Stimulated activated CD8-positive, alpha-beta memory T cell treated with anti-CD3 and anti-CD28 coated beads, Interleukin-4, amount 100 ng/mL, for 48 hours (primary cell): Measurements from ENCODE around the gene SATL1.
"Not testable (repeated sequence)": the region's sequence is repeated elsewhere in the genome, so short reads cannot be mapped to it uniquely, and the experiment has no call there.

Source experiments
- DNase-seq: peaks from one replicate; pipeline ENCODE4 v3.0.0-alpha.2; 2020

SATL1 gene, protein sequence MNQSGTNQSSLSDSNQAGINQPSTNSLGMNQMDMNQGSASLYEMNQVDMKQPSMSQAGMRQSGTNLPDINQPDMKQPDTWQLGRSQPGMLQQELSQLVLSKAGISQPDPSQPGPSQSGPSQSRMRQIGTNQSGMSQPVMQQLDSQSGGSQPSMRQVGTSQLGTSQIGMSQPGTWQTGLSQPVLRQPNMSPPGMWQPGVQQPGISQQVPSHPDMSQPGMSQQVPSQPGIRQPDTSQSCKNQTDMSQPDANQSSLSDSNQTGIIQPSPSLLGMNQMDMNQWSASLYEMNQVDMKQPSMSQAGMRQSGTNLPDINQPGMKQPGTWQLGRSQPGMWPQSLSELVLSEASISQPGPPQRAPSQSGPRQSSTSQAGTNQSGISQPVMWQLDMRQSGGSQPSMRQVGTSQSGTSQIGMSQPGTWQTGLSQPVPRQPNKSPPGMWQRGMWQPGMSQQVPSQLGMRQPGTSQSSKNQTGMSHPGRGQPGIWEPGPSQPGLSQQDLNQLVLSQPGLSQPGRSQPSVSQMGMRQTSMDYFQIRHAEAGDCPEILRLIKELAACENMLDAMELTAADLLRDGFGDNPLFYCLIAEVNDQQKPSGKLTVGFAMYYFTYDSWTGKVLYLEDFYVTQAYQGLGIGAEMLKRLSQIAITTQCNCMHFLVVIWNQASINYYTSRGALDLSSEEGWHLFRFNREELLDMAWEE

DNA sequence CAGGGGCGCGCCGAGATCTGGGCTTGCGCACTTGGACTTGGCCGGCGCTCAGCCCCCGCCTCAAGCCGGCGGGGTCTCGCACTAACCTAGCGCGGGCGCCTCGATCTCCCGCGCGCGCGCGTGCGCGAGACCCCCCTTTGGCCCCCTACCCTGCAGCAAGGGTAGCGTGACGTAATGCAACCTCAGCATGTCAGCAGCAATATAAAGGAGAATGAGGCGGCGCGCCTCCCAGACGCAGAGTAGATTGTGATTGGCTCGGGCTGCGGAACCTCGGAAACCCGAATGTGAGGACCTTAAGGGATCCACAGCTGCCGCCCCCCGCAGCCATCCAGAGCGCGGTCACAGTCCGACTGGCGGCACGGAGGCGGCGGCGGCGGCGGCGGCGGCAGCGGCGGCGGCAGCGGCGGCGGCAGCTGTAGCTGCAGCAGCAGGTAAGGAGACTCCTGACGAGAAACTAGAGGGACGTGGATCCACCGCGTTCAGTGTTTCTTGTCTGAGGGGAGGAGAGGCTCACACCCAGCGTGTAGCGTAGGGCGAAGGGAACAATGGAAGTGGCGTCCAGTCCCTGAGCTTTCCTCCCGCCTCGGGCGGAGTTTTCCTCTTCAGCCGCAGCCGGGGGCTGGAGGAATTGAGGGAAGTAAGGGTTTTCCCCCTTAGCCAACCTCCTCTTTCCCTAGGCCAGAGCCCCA lies at the start of gene SATL1, which contains the start of gene ZNF711:
Gene SATL1, minus strand, starts transcription at position 19 of the 689 bp plus-strand sequence. CDS start 134,811 bp downstream, outside the sequence.
Gene ZNF711, plus strand, starts transcription at position 231 of the 689 bp plus-strand sequence. CDS start 3,582 bp downstream, outside the sequence.
- DNase-seq: peak; percentile 27

DNA sequence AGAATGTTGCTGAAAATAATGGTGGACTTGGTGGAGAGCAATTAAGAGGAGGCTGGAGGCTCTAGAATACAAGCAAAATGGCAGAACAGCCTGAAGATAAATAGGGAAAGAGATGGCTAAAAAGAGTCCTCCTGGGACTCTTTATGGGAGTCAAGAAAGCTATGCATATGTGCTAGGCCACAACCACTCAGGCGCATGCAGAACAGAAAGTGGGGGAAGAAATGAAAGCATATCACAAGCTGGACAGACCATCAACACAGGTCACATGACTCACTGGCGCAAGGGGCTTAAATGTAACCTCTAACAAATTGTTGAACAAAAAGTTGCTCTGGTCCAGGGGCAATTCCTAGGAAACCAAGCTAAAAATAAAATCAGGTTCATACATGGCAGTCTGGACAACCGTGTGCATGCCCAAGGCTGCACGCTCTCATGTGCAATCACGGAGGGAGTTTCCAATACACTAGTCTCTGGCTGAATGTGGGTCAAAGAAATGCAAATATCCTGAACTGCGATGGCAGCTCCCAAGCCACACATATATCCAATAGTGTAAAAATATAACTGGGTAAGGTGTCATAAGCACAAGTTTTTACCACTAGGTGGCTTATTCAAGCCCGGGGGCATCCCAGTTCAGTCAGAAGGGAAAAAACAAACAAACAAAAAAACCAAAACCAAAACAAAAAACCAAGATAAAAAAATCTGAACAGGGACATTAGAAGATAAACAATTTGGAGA lies 45.6 kb upstream of the SATL1 start:
- DNase-seq: no peak

DNA sequence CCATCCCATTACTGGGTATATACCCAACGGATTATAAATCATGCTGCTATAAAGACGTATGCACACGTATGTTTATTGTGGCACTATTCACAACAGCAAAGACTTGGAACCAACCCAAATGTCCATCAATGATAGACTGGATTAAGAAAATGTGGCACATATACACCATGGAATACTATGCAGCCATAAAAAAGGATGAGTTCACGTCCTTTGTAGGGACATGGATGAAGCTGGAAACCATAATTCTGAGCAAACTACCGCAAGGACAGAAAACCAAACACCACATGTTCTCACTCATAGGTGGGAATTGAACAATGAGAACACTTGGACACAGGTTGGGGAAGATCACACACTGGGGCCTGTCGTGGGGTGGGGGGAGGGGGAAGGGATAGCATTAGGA lies 41.7 kb upstream of the SATL1 start:
- DNase-seq: not testable (repeated sequence)

DNA sequence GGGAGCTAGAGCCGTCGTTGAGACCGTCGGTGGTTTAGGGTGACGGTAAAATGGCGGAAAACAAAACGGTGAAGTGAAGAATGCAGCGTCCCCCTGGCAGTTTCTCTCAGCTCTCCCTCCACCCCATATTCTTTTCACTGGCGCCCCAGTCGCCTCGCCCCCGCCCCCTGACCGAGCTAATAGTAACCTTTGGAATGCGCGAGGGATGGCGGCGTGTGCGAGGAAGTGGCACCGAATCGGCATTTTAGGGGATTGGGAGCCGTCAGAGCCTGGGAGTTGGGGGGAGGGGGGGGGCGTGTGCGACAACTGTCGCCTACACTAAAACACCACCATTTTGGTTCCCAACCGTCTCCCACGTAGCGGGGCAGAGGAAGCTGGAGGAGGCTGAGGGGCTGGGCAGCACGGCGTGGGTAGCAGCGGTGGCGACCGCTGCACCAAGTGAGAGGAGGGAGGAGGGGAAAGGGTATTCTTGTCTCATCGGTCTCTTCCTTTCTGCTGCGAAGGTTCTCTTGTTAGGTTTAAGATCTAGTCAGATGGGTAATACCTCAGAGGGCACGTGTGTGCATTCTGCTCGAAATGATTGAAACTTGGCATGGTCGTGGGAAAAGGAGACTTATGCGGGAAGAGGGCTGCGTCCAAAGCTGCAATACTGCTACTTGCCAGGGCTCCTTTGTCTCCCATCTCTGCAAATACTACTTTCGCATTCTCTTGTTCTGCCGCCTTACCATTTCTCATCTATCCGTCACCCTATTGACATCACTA lies 1.1 kb upstream of the SATL1 start:
- DNase-seq: peak; percentile 21

DNA sequence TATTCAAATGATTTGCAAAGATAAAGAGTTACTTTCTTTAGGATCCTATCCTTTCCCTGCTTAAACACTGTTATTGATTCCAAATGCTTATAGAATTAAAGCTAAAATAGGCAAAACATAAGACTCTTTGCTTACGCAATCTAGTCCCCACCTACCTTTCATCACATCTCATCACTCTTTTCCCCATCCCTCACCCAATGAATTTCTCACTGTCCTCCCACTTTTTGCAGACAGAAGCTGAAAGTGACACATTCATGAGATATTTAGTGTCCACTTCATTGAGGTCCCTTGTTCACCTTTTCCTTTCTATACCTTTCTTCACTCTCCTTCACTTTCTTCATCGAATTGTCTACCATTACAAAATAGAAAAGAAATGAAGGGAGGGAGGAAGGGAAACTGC lies 424 bp downstream of the SATL1 start:
- no peak for DNase-seq

DNA sequence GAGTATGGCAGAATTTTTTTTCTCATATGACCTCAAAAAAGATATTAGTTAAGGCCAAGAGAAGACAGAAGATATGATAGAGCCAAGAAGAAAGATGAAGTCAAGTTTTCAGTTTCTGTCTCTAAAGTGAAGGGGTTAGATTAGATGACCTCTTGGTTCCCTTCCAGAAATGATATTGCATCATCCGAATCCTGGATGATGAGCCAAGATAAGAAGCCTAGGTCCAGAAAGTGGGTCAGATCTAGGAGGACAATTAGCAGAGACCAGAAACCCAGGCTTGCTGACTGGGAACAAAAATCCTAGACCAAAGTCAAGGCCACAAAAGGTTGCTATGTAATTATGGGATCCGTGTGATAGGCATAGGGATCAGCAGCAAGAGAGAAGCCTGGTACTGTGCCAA lies 20.2 kb downstream of the SATL1 start:
- DNase-seq: no peak

DNA sequence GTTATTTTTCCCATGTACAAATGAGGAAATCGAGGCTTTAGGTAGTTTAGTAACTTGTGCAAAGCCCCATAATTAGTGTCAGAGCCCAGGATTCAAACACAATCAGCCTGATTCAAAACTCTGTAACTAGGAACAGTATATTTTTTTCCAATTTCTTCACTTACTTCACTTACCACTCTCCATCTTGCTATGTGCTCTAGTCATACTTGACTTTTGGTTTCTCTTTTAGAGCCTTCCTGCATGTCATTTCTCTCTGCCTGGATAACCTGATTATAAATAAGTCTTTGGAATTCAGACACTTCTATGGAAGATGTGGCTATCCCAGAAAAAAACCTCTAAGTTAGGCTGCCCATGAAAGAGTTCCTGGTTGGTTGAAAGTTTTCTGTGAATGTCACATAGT lies 22.2 kb downstream of the SATL1 start:
- no peak for DNase-seq

DNA sequence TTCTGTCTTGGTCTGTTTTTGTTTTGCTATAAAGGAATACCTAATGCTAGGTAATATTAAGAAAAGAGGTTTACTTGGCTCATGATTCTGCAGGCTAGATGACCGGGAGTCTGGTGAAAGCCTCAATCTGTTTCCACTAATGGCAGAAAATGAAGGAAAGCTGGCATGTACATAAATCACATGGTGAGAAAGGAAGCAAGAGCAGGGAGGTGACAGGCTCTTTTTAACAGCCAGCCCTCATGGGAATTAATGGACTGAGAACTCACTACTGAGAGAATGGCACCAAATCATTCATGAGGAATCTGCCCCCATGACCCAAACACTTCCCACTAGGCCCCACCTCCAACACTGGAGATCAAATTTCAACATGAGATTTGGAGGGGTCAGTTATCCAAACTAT lies 27.6 kb downstream of the SATL1 start:
- no peak for DNase-seq

DNA sequence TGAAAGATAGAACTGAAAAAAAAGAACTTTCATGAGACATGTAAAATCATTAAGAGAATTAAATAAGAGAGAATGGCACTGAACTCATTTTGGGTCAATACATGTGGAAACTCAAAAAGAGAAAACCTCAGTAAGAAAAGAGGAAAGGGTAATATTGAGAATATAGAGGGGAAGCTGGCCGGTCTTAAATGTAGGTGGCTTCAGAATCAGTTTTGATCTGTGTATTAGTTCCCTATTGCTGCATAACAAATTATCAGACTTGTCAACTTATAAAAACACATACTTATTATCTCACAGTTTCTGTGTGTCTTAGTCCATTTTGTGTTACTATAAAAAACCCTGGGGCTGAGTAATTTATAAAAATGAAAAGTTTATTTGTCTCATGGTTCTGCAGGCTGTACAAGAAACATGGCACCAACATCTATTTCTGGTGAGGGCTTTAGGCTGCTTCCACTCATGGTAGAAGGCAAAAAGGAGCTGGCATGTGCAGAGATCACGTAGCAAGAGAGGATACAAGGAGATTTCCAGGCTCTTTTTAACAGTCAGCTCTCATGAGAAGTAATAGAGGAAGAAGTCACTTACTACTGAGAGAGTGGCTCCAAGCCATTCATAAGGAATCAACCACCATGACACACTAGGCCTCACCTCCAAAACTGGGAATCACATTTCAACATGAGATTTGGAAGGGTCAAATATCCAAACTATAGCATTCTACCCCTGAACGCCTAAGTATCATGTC lies 29.6 kb downstream of the SATL1 start:
- DNase-seq: no peak

DNA sequence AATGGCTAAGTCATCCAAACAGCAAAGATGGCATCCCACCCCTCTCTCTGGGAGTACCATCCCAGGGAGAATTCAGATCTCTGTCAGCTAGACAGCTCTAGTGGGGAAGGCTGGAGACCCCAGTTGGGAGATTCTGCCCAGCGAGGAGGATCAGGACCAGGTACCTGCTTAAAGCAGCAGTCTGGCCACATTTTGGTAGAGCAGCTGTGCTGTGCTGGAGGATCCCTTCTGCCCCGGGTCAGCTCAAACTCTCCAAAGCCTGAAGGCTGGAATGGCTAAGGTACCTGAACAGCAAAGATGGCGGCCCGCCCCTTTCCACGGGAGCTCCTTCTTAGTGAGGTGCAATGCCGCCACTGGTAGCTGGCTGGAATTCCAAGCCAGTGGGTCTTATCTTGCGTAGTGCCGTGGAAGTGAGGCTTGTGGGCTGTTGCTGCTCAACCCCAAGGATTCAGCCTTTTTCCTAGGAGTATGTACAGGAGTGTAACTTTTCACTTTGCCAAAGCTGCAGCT lies 40.1 kb downstream of the SATL1 start:
- DNase-seq: no peak

DNA sequence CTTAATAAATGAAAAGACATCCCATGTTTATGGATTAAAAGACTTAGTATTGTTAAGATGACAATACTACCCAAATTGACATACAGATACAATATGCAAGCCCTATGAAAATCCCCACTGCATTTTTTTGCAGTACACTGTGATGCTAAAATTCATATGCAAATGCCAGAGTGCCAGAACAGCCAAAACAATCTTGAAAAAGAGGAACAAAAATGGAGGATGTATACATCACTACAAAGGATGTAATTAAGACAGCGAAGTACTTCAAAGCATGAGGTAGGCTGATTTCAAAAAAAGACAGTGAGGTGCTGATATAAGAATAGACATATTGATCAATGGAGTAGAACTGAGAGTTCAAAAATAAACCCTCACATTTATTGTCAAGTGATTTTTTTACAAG lies 47.3 kb downstream of the SATL1 start:
- DNase-seq: no peak

DNA sequence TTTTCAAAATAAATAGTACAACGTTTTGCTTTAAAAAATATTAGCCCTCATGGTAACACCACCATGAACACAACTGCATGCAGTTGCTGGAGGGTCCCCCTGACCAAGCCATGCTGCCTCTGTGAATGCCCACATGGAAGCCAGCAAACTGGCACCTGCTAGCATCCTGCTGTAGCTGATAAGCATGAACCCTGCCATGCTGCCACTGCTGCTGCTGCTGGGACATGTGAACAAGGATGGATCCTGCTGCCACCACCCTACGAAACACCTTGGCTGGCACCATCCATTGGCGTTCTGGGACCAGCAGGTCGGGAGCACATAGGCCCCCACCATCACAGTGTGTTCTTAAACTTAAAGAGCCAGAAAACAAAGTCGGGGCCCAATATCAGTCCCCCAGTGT lies 83.9 kb downstream of the SATL1 start:
- DNase-seq: no peak

DNA sequence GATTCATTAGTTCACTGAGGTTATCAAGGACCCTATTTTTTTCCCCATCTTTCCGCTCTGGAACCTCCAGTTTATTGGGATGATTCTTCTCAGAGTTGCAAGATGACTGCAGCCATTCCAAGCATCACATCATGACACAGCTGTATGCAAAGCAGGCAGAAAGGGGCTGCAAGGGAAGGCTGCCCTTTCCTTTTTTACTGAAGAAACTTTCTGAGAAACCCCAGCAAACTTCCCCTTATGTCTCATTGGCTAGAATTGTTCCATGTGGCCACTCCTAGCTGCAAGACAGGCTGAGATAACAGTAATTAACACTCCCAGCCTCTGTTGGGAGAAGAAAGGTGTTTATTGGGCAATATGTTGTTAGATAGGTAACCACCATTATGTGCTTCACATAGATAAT lies 102.6 kb downstream of the SATL1 start:
- no peak for DNase-seq

DNA sequence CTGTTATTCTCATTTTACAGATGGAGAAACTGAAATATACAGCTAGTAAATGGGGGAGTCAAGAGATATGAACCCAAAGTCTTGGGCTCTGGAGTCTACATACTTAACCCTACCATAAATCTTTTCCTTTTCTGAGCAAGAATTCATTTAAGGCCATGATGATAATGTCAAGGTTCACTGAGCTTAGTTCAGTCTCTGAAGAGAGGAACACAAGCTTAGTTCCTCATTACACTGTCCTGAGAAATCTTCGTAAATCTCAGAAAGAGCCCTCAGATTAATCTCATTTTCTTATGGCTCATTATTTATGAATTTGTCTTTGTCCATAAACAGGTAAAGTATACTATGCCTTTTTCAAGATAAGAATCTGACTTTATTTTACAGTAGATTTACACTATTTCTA lies 104.2 kb downstream of the SATL1 start:
- DNase-seq: no peak

DNA sequence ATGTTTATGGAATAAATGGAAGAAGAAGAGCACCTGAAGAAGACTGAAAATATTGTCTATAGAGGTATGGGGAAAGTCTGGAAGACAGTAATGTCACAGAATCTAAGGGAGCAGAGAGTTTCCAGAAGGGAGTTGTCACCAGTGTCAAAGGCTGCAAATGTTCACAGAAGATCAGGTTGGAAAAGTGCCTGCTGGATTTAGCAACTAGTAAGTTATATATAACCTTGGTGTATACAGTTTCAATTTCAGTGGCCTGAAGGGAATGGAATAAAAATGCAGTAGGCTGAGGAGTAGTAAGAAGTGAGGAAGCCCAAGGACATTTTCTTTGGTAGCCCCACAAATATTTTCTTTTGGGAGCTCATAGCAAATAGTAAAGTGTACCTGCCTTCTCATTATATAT lies 107.2 kb downstream of the SATL1 start:
- no peak for DNase-seq

DNA sequence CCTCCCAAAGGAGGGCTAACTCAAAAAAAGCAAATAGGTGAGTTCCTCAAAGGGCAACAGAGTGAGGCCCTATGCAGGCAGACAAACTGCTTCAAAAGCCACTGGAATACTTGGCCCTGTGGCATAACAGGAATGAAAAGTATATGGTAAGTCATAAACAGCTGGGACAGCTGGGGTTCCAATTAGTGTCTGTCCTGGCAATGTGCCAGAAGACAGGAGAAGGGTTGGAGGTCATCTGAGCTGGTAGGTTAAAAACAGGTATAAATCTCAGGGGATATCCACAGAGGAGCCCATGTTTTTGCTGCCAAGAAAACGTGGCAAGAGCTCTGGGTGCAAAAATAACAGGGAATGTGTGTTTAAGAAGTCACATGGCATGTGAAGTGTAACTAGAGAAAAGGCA lies 128.3 kb downstream of the SATL1 start:
- DNase-seq: no peak

DNA sequence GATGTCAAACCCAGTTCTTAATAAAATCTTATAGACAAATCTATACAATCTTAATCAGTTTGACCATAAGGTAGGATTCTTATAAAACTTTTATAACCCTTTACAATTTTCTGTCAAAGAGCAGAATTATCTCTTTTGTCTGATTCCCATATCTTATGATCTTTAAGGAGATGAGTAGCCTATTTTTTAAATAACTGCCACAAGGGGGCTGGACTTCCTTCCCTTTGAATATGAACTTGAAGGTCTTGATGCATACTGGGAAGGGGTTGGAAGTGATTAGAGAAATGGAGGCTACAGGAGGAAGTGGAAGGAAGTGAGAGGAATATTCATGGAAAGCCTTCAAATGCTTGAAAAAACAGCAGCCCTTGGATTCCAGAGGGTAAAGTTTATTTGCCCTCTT lies 128.8 kb downstream of the SATL1 start:
- no peak for DNase-seq

DNA sequence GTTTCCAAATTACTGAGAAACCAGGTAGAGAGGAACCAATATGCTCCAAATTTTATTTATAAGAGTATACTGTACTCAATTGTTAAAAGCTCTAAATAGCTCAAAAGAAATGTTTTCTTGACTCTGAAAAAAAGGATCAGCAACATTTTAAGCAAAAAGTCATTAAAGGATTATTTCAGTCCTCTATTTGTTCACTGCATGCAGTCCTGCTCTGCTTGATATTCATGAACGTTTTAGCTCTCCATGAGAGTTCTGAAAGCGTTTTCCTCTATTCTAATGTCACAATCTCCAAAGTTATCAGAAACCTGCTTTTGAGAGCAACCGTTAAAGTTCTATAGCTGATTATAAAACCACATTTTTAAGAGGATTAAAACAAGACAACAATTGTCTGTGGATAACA lies 129.4 kb downstream of the SATL1 start:
- no peak for DNase-seq

DNA sequence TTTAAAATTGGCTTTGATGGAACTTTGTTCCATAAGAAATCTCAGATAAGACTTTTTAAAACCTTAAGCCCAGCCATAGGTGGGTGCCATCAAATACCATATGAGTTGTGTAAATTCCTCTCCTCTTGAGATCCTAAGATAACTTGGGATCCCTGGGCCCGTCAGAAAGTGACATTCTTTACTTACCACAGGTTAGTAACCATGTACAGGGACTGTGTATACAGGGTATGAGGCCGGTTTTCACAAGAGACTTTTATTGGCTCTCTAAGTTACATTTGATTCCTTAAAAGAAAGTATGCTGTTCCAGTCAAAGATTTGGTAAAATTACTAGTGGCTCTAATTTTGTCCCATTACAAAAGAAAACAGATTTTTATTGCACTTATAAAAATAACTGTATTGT lies 129.8 kb downstream of the SATL1 start:
- no peak for DNase-seq

DNA sequence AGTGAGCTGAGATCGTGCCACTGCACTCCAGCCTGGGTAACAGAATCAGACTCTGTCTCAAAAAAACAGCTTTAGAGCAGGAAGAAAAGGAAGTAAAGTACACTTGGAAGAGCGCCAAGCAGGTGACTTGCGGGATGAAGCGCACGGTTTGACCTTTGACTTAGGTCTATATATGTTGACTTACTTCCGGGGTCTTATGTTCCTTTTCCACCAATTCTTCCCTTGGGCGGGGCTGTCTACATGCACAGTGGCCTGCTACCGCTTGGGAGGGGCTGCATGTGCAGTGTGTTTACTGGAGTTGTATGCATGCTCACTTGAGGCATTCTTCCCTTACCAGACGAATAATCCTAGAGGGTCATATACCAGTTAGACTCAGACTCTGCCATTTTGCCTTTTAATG lies 131.3 kb downstream of the SATL1 start:
- no peak for DNase-seq

DNA sequence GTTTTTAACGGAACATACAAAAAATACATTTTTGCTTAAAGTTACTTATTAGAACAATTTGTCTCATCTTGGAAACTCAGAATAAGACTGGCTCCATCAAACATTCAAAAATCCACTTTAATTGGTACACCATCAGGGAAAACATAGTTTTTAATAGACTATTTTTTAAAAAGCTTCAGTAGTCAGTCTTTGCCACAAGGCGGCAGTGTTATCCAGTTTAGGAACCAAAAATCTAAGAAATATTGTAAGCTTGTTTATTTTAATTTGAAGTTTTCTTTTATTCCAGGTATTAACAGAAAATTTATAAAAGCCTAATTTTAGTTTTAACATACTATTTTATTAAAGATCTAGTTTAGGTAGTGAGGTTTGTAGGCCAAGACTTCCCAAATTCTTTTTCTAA lies 132.2 kb downstream of the SATL1 start:
- DNase-seq: peak; percentile 23
